ENCODE measurements around the gene RNF212B.

The RNF212B gene

DNA sequence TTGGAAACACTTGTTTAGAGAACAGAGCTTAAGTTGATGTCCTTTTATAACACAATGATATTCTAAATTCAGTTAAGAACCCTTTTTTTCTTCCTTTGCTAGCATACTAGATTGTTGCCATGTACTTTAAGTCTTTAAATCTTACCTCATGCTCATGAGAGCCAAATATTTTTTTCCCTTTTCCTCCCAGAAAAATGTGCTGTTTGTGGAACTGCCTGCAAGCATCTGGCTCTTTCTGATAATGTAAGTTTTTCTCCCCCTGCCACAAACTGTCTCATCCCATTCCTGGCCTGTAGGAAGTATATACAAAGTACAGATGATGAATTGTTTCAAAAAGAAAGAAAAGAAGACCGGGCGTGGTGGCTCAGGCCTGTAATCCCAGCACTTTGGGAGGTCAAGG is 5.3 kb downstream of the RNF212B start:
- H3K9me3 ChIP-seq (ENCODE audit: insufficient read depth, low read depth, low read length) = no peaks in the 10 kb centered on the region
- no peak overlapping the region for H3K4me3 ChIP-seq (ENCODE audit: low read depth, low read length)
- no peak overlapping the region for H2AK5ac ChIP-seq (ENCODE audit: low read length)
- no peak overlapping the region for H3K23ac ChIP-seq (ENCODE audit: low read length)
- H3K9ac ChIP-seq (ENCODE audit: low read length) = no peak overlapping the region
- no peak overlapping the region for H4K8ac ChIP-seq (ENCODE audit: low read depth, low read length)
- no peak for DNase-seq
- no peak overlapping the region for H3K18ac ChIP-seq (ENCODE audit: low read length)
- no peak overlapping the region for H3K4ac ChIP-seq (ENCODE audit: low read depth, low read length)
- H3K79me1 ChIP-seq (ENCODE audit: low read length) = no peaks in the 10 kb centered on the region
- H2BK12ac ChIP-seq (ENCODE audit: low read length) = no peak overlapping the region
- no CpG with 5 or more reads among the region's 2 CpGs for WGBS (ENCODE audit: extremely low coverage, insufficient coverage, insufficient read length)
- H2BK5ac ChIP-seq (ENCODE audit: low read depth, low read length, poor library complexity) = no peak overlapping the region
- no peaks in the 10 kb centered on the region for H3K79me2 ChIP-seq (ENCODE audit: control insufficient read depth, insufficient read depth, low read length, poor library complexity)
- no peak overlapping the region for H3K4me2 ChIP-seq (ENCODE audit: low read length)
- H3K14ac ChIP-seq (ENCODE audit: low read length) = no peak overlapping the region
- H2BK120ac ChIP-seq (ENCODE audit: insufficient read depth, low read length, poor library complexity) = no peak overlapping the region
- H3K36me3 ChIP-seq (ENCODE audit: control insufficient read depth in 1 of 2, insufficient read depth in 2 of 2, low read length in 2 of 2) = no peaks in the 10 kb centered on the region
- no peaks in the 10 kb centered on the region for H3K27me3 ChIP-seq (ENCODE audit: insufficient read depth, low read length)
- H2AFZ ChIP-seq (ENCODE audit: insufficient read depth, low read length, poor library complexity) = no peak overlapping the region
- no peaks in the 10 kb centered on the region for H3K4me1 ChIP-seq (ENCODE audit: control insufficient read depth in 1 of 2, insufficient read depth in 2 of 2, low read length in 2 of 2)
- no peak overlapping the region for H4K91ac ChIP-seq (ENCODE audit: low read depth, low read length)
- no peak overlapping the region for H4K12ac ChIP-seq (ENCODE audit: low read depth, low read length)
- H3K27ac ChIP-seq (ENCODE audit: low read depth, low read length) = no peak overlapping the region

DNA sequence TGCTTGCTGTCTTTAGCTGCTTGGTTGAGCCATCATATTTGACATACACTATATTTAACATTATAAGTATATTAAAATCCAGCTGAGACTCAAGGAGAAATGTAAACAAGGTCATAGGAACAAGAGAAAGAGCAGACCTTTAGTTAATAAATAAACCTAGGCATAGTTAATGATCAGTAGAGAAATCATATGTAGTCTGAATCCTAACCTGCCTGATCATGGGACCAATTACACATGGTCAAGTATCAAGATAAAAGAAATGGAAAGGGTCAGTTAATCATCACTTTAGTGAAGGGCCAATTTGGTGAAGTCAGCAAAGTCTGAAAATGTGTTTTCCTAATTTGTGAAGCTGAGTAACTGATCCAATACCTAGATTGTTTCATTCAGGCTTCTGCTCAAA is 7.5 kb downstream of the RNF212B start:
- no peak overlapping the region for H2AK5ac ChIP-seq (ENCODE audit: low read length)
- H3K36me3 ChIP-seq (ENCODE audit: control insufficient read depth in 1 of 2, insufficient read depth in 2 of 2, low read length in 2 of 2) = no peaks in the 10 kb centered on the region
- H3K9ac ChIP-seq (ENCODE audit: low read length) = no peak overlapping the region
- H3K18ac ChIP-seq (ENCODE audit: low read length) = no peak overlapping the region
- H3K9me3 ChIP-seq (ENCODE audit: insufficient read depth, low read depth, low read length) = no peaks in the 10 kb centered on the region
- no peak overlapping the region for H2BK5ac ChIP-seq (ENCODE audit: low read depth, low read length, poor library complexity)
- H2BK12ac ChIP-seq (ENCODE audit: low read length) = no peak overlapping the region
- no peak overlapping the region for H3K4me2 ChIP-seq (ENCODE audit: low read length)
- no peak overlapping the region for H4K8ac ChIP-seq (ENCODE audit: low read depth, low read length)
- no peak for DNase-seq
- no peak overlapping the region for H3K23ac ChIP-seq (ENCODE audit: low read length)
- no peak overlapping the region for H3K14ac ChIP-seq (ENCODE audit: low read length)
- no peak overlapping the region for H3K27ac ChIP-seq (ENCODE audit: low read depth, low read length)
- H4K91ac ChIP-seq (ENCODE audit: low read depth, low read length) = no peak overlapping the region
- H3K4me3 ChIP-seq (ENCODE audit: low read depth, low read length) = no peak overlapping the region
- H2BK120ac ChIP-seq (ENCODE audit: insufficient read depth, low read length, poor library complexity) = no peak overlapping the region
- H3K79me2 ChIP-seq (ENCODE audit: control insufficient read depth, insufficient read depth, low read length, poor library complexity) = no peaks in the 10 kb centered on the region
- no peaks in the 10 kb centered on the region for H3K27me3 ChIP-seq (ENCODE audit: insufficient read depth, low read length)
- H4K12ac ChIP-seq (ENCODE audit: low read depth, low read length) = no peak overlapping the region
- no peak overlapping the region for H3K4ac ChIP-seq (ENCODE audit: low read depth, low read length)
- H3K4me1 ChIP-seq (ENCODE audit: control insufficient read depth in 1 of 2, insufficient read depth in 2 of 2, low read length in 2 of 2) = no peaks in the 10 kb centered on the region
- H2AFZ ChIP-seq (ENCODE audit: insufficient read depth, low read length, poor library complexity) = no peak overlapping the region
- no peaks in the 10 kb centered on the region for H3K79me1 ChIP-seq (ENCODE audit: low read length)

- no CpG with 5 or more reads among the region's 7 CpGs for WGBS (ENCODE audit: extremely low coverage, insufficient coverage, insufficient read length)
- no peak overlapping the region for H3K4me3 ChIP-seq (ENCODE audit: low read depth, low read length)
- no peak overlapping the region for H4K12ac ChIP-seq (ENCODE audit: low read depth, low read length)
- H3K18ac ChIP-seq (ENCODE audit: low read length) = no peak overlapping the region
- H2BK5ac ChIP-seq (ENCODE audit: low read depth, low read length, poor library complexity) = no peak overlapping the region
- no peak overlapping the region for H3K4ac ChIP-seq (ENCODE audit: low read depth, low read length)
- H3K9ac ChIP-seq (ENCODE audit: low read length) = no peak overlapping the region
- H3K9me3 ChIP-seq (ENCODE audit: insufficient read depth, low read depth, low read length) = no peaks in the 10 kb centered on the region
- H3K23ac ChIP-seq (ENCODE audit: low read length) = no peak overlapping the region
- no peak overlapping the region for H4K91ac ChIP-seq (ENCODE audit: low read depth, low read length)
- no peak overlapping the region for H3K27ac ChIP-seq (ENCODE audit: low read depth, low read length)
- no peaks in the 10 kb centered on the region for H3K79me1 ChIP-seq (ENCODE audit: low read length)
- H3K14ac ChIP-seq (ENCODE audit: low read length) = no peak overlapping the region
- H4K8ac ChIP-seq (ENCODE audit: low read depth, low read length) = no peak overlapping the region
- H3K4me2 ChIP-seq (ENCODE audit: low read length) = no peak overlapping the region
- no peaks in the 10 kb centered on the region for H3K4me1 ChIP-seq (ENCODE audit: control insufficient read depth in 1 of 2, insufficient read depth in 2 of 2, low read length in 2 of 2)
- no peak overlapping the region for H2AK5ac ChIP-seq (ENCODE audit: low read length)
- no peak for DNase-seq
- no peak overlapping the region for H2BK12ac ChIP-seq (ENCODE audit: low read length)
- H3K79me2 ChIP-seq (ENCODE audit: control insufficient read depth, insufficient read depth, low read length, poor library complexity) = no peaks in the 10 kb centered on the region
- H2BK120ac ChIP-seq (ENCODE audit: insufficient read depth, low read length, poor library complexity) = no peak overlapping the region
- H3K36me3 ChIP-seq (ENCODE audit: control insufficient read depth in 1 of 2, insufficient read depth in 2 of 2, low read length in 2 of 2) = no peaks in the 10 kb centered on the region
- no peaks in the 10 kb centered on the region for H3K27me3 ChIP-seq (ENCODE audit: insufficient read depth, low read length)
- H2AFZ ChIP-seq (ENCODE audit: insufficient read depth, low read length, poor library complexity) = no peak overlapping the region
Measured at GRCh38 chr14:23248601-23249000, 10.9 kb downstream of the RNF212B start.

- no peaks in the 10 kb centered on the region for H3K79me1 ChIP-seq (ENCODE audit: low read length)
- no peak overlapping the region for H3K23ac ChIP-seq (ENCODE audit: low read length)
- H3K4me1 ChIP-seq (ENCODE audit: control insufficient read depth in 1 of 2, insufficient read depth in 2 of 2, low read length in 2 of 2) = no peaks in the 10 kb centered on the region
- no peak overlapping the region for H3K14ac ChIP-seq (ENCODE audit: low read length)
- no peaks in the 10 kb centered on the region for H3K9me3 ChIP-seq (ENCODE audit: insufficient read depth, low read depth, low read length)
- H4K12ac ChIP-seq (ENCODE audit: low read depth, low read length) = no peak overlapping the region
- H3K27me3 ChIP-seq (ENCODE audit: insufficient read depth, low read length) = no peaks in the 10 kb centered on the region
- no peak overlapping the region for H3K4me3 ChIP-seq (ENCODE audit: low read depth, low read length)
- H3K4ac ChIP-seq (ENCODE audit: low read depth, low read length) = no peak overlapping the region
- H4K91ac ChIP-seq (ENCODE audit: low read depth, low read length) = no peak overlapping the region
- no peak overlapping the region for H3K27ac ChIP-seq (ENCODE audit: low read depth, low read length)
- DNase-seq = no peak
- no peak overlapping the region for H4K8ac ChIP-seq (ENCODE audit: low read depth, low read length)
- no peak overlapping the region for H2BK12ac ChIP-seq (ENCODE audit: low read length)
- no peak overlapping the region for H2BK120ac ChIP-seq (ENCODE audit: insufficient read depth, low read length, poor library complexity)
- H3K36me3 ChIP-seq (ENCODE audit: control insufficient read depth in 1 of 2, insufficient read depth in 2 of 2, low read length in 2 of 2) = no peaks in the 10 kb centered on the region
- no peak overlapping the region for H3K9ac ChIP-seq (ENCODE audit: low read length)
- H2BK5ac ChIP-seq (ENCODE audit: low read depth, low read length, poor library complexity) = no peak overlapping the region
- no peak overlapping the region for H3K18ac ChIP-seq (ENCODE audit: low read length)
- WGBS (ENCODE audit: extremely low coverage, insufficient coverage, insufficient read length) = 100% methylated on average over 1 of the region's 6 CpGs
- no peak overlapping the region for H2AFZ ChIP-seq (ENCODE audit: insufficient read depth, low read length, poor library complexity)
- H2AK5ac ChIP-seq (ENCODE audit: low read length) = no peak overlapping the region
- no peak overlapping the region for H3K4me2 ChIP-seq (ENCODE audit: low read length)
- no peaks in the 10 kb centered on the region for H3K79me2 ChIP-seq (ENCODE audit: control insufficient read depth, insufficient read depth, low read length, poor library complexity)
Measured at GRCh38 chr14:23249824-23250223, 12.1 kb downstream of the RNF212B start.

DNA sequence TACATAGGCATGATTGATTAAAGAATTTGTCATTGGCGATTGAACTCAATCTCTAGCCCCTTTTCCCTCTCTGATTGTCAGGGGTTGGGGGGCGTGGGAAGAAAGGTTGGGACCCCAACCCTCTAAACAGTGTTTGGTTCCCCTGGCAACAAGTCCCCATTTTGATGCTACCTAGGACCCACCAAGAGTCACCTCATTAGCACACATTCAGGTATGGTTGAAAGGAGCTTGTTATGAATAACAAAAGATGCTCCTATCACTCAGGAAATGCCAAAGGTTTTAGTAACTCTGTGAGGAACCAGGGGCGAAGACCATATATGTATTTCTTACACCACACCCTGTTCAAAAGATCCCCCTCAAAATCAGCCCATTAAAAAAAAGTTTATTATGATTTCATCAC is 14.3 kb downstream of the RNF212B start:
- Histone ChIP-seq H3K79me2 (ENCODE audit: control insufficient read depth, insufficient read depth, low read length, poor library complexity) (no peaks in the 10 kb centered on the region), H4K8ac (ENCODE audit: low read depth, low read length) (no peak overlapping the region), H3K4me3 (ENCODE audit: low read depth, low read length) (no peak overlapping the region), H3K36me3 (ENCODE audit: control insufficient read depth in 1 of 2, insufficient read depth in 2 of 2, low read length in 2 of 2) (no peaks in the 10 kb centered on the region), H4K91ac (ENCODE audit: low read depth, low read length) (no peak overlapping the region), H3K4me1 (ENCODE audit: control insufficient read depth in 1 of 2, insufficient read depth in 2 of 2, low read length in 2 of 2) (no peaks in the 10 kb centered on the region), H2BK12ac (ENCODE audit: low read length) (no peak overlapping the region), H3K27me3 (ENCODE audit: insufficient read depth, low read length) (no peaks in the 10 kb centered on the region), H3K14ac (ENCODE audit: low read length) (no peak overlapping the region), H3K18ac (ENCODE audit: low read length) (no peak overlapping the region), H2BK120ac (ENCODE audit: insufficient read depth, low read length, poor library complexity) (no peak overlapping the region), H3K23ac (ENCODE audit: low read length) (no peak overlapping the region), H2AK5ac (ENCODE audit: low read length) (no peak overlapping the region), H4K12ac (ENCODE audit: low read depth, low read length) (no peak overlapping the region), H3K9ac (ENCODE audit: low read length) (no peak overlapping the region), H3K4me2 (ENCODE audit: low read length) (no peak overlapping the region), H2BK5ac (ENCODE audit: low read depth, low read length, poor library complexity) (no peak overlapping the region), H3K4ac (ENCODE audit: low read depth, low read length) (no peak overlapping the region), H2AFZ (ENCODE audit: insufficient read depth, low read length, poor library complexity) (no peak overlapping the region), H3K9me3 (ENCODE audit: insufficient read depth, low read depth, low read length) (no peaks in the 10 kb centered on the region), H3K27ac (ENCODE audit: low read depth, low read length) (no peak overlapping the region), H3K79me1 (ENCODE audit: low read length) (no peaks in the 10 kb centered on the region)
- DNase-seq = no peak
- WGBS (ENCODE audit: extremely low coverage, insufficient coverage, insufficient read length) = no CpG with 5 or more reads among the region's 3 CpGs

Data from trophoblast cell (in vitro differentiated cells and primary cell).